SKM-1 treated with dmso at 0.1 percent for 144 hours (cell line): ENCODE data around the gene CYP3A5.
"Not testable (repeated sequence)": the region's sequence is repeated elsewhere in the genome, so short reads cannot be mapped to it uniquely, and the experiment has no call there.

Experiments used
- DNase-seq: peaks from one replicate; lab custom pipeline; 2025; ENCODE audit not compliant: unreplicated experiment; lab: John Stamatoyannopoulos, UW

The CYP3A5 gene

GRCh38 chr7:99643464-99643863, 36.3 kb downstream of the CYP3A5 start:
- no peak for DNase-seq

GRCh38 chr7:99642027-99642426, 37.8 kb downstream of the CYP3A5 start:
- no peak for DNase-seq

GRCh38 chr7:99639267-99639666, 40.5 kb downstream of the CYP3A5 start:
- DNase-seq = no peak

GRCh38 chr7:99638731-99639130, 41.1 kb downstream of the CYP3A5 start:
- no peak for DNase-seq

GRCh38 chr7:99637414-99637813, 42.4 kb downstream of the CYP3A5 start:
- not testable (repeated sequence) for DNase-seq

- DNase-seq = no peak
These were observed 48.3 kb downstream of the CYP3A5 start for GRCh38 chr7:99631295-99632109.

GRCh38 chr7:99629643-99630042, 50.2 kb downstream of the CYP3A5 start:
- DNase-seq = no peak

- DNase-seq = no peak
These were observed 51.0 kb downstream of the CYP3A5 start for GRCh38 chr7:99628471-99629465.

- DNase-seq = no peak
These were observed 52.3 kb downstream of the CYP3A5 start for GRCh38 chr7:99627513-99627912.

- DNase-seq = no peak
These were observed 53.1 kb downstream of the CYP3A5 start for GRCh38 chr7:99626661-99627060.

GRCh38 chr7:99625961-99626360, 53.8 kb downstream of the CYP3A5 start:
- DNase-seq = no peak

GRCh38 chr7:99625321-99625720, 54.5 kb downstream of the CYP3A5 start:
- DNase-seq = no peak

GRCh38 chr7:99624484-99624883, 55.3 kb downstream of the CYP3A5 start:
- DNase-seq = no peak

GRCh38 chr7:99623702-99624447, 55.9 kb downstream of the CYP3A5 start:
- no peak for DNase-seq

GRCh38 chr7:99623091-99623693, 56.6 kb downstream of the CYP3A5 start:
- no peak for DNase-seq

- no peak for DNase-seq
These were observed 57.2 kb downstream of the CYP3A5 start for GRCh38 chr7:99622596-99622995.

- DNase-seq = no peak
These were observed 58.5 kb downstream of the CYP3A5 start for GRCh38 chr7:99621271-99621670.

- DNase-seq = no peak
These were observed 60.1 kb downstream of the CYP3A5 start for GRCh38 chr7:99619571-99620130.

- DNase-seq = no peak
These were observed 61.1 kb downstream of the CYP3A5 start for GRCh38 chr7:99618726-99619125.

GRCh38 chr7:99617192-99617781, 62.5 kb downstream of the CYP3A5 start:
- DNase-seq = no peak
